Measurements from ENCODE around the gene PSMG4. TPM values are rescaled to one million over a fixed set of nuclear protein-coding genes. Genes with fewer than 3 reads are reported as not detected.

PSMG4 gene
- total and polyA plus RNA-seq, 2 donors (not counting 3 experiments of a cell fraction or from before 2014, with no cell fraction given), result 31.4 to 46.0 TPM

DNA sequence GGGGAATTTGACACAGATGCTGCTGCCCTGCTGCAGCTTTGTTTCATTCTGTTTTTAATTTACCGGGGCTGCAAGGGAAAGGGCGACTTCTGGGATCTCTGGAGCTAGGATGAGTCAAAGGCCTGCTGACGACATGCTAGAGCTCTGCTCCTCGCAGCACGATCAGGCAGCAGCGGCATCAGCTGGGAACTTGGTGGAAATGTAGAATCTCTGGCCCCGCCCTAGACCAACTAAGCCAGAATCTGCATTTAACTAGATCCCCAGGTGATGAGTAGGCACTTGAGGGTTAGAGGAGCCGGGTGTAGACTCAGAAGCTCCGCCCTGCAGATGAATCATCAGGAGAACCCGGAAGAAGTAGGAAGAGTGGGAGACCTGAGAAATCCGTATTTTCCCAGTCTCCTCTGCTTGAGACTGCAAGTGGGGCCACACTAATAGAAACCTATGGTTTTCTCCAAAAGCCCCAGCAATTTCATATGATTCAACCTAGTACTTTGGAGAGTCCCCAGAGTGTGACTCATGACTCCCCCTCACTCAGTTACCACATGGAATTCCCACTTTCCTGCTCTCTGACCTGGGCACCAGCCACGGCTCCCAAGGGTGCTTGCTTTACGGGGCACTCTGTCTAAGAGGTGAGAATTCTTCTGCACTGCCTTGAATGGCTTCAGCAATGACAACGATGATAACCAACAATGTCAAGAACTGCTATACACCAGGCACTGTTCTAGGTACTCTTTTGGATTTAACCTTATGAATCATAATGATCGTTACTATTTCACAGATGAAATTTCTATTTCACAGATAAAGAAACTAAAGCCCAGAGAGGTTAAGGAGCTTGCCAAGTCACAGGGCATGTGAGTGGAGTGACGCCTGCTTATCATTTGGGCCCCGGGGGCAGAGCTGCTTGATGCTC, 49.4 kb upstream of the PSMG4 start:
- intact Hi-C loops (cut with micrococcal nuclease), result no loop called here
- H3K27me3 ChIP-seq (ENCODE audit: control insufficient read depth in 2 of 2, insufficient read depth in 2 of 2, low read length in 2 of 2), result peaks cover 6 to 14% of the 10 kb centered on the region in 2 experiments
- H3K27ac ChIP-seq (ENCODE audit: insufficient read depth, low read depth, low read length), result no peak overlapping the region
- dilution Hi-C loops (cut with MboI; ENCODE audit: extremely low pct_ligation_motif_present, low sequenced_read_pairs), result no loop called here
- no peaks in the 10 kb centered on the region for H3K9me1 ChIP-seq (replicated peaks; ENCODE audit: control insufficient read depth, extremely low read depth, insufficient read depth, low read length)
- H3K4me3 ChIP-seq (replicated peaks in 1 of 3; ENCODE audit: insufficient read depth in 1 of 3, low read depth in 1 of 3, low read length in 3 of 3), result no peak overlapping the region
- no TSS peak for BruUV-seq (replicated peaks)
- DNase-seq (ENCODE audit: low read depth, low spot score), result no peak
- H3K4me1 ChIP-seq (ENCODE audit: control insufficient read depth, extremely low read depth, insufficient read depth, low read length), result no peaks in the 10 kb centered on the region
- H4K20me1 ChIP-seq (replicated peaks; ENCODE audit: control insufficient read depth, extremely low read depth, insufficient read depth, low read length), result no peaks in the 10 kb centered on the region
- H3K4me2 ChIP-seq (ENCODE audit: insufficient read depth, low read length), result no peak overlapping the region
- H3K79me2 ChIP-seq (ENCODE audit: control insufficient read depth, insufficient read depth, low read length), result no peaks in the 10 kb centered on the region
- POLR2A ChIA-PET, result no interaction called here
- CTCF ChIA-PET, result interaction anchor here (1.3 to 1.9 kb wide), 2 partner anchors 20 to 42 kb away, joined by 3 to 6 read pairs; no protein-coding TSS in a partner anchor
- no peaks in the 10 kb centered on the region for H3K9me3 ChIP-seq (replicated peaks; ENCODE audit: control insufficient read depth, insufficient read depth, low read length)
- H3K9ac ChIP-seq (replicated peaks; ENCODE audit: extremely low read depth, insufficient read depth, low read length), result no peak overlapping the region
- H2AFZ ChIP-seq (ENCODE audit: low read depth, low read length), result no peak overlapping the region
- TF ChIP-seq MYC (IDR thresholded peaks at IDR 0.05; ENCODE audit: low read depth, low read length) (no peak), EZH2 (IDR thresholded peaks at IDR 0.05; ENCODE audit: borderline replicate concordance, low read depth, low read length, severe bottlenecking) (no peak), FOS (IDR thresholded peaks at IDR 0.05; ENCODE audit: borderline replicate concordance, insufficient read depth, low read length) (no peak), POLR2AphosphoS5 (IDR thresholded peaks at IDR 0.05; ENCODE audit: insufficient read depth, low read depth, low read length) (no peak), POLR2A (IDR thresholded peaks at IDR 0.05; ENCODE audit: low read depth, low read length) (no peak), MAX (IDR thresholded peaks at IDR 0.05; ENCODE audit: insufficient read depth, insufficient read length) (no peak), CTCF (IDR thresholded peaks at IDR 0.05; ENCODE audit: extremely low read depth in 1 of 2, insufficient read depth in 1 of 2, low read depth in 1 of 2, low read length in 2 of 2) (no peak)
- FAIRE-seq, result no peak
- no peaks in the 10 kb centered on the region for H3K36me3 ChIP-seq (ENCODE audit: control insufficient read depth in 2 of 2, extremely low read depth in 1 of 2, insufficient read depth in 2 of 2, low read length in 2 of 2)
